CD4-positive, alpha-beta T cell (primary cell): ENCODE data around the gene VSNL1. TPM values are rescaled to one million over a fixed set of nuclear protein-coding genes. Genes with fewer than 3 reads are reported as not detected.

Experiments used
- ATAC-seq: fragments of 200-7000 bp; cut with Tn5 transposase; one replicate; pipeline ENCODE4 v1.10.0; 2022; ENCODE audit warnings: mild to moderate bottlenecking; ENCODE audit not compliant: poor library complexity
- CTCF ChIA-PET: fragments of 350-600 bp; sonication (Branson Sonifier 250); formaldehyde crosslinking; loops from one replicate; lab custom pipeline; 2021; ENCODE audit warnings: antibody characterized with exemption, inconsistent platforms; lab: Charles Lee
- POLR2A ChIA-PET: fragments of 350-600 bp; sonication (Branson Sonifier 250); formaldehyde crosslinking; loops from one replicate; lab custom pipeline; 2021; ENCODE audit warnings: antibody characterized with exemption, inconsistent platforms; lab: Charles Lee
- DNase-seq, 14 experiments: peaks; one replicate each; pipeline ENCODE4 v3.0.0-alpha.2; 2013 to 2020; ENCODE audit warnings: mixed read lengths in 2 of 14
- H3K27ac ChIP-seq, 2 donors: one replicate each; pipeline versions ENCODE4 v1.5.1 to v1.7.0; 2013; ENCODE audit warnings: low read length in 2 of 2, low read depth in 1 of 2, mild to moderate bottlenecking in 1 of 2
- H3K27me3 ChIP-seq, 2 experiments: 1 replicate in 1 of 2; 2 replicates in 1 of 2; pipeline versions ENCODE4 v1.6.1 to v1.7.0; 2013; ENCODE audit warnings: low read length in 2 of 2, control low read depth in 1 of 2, mild to moderate bottlenecking in 1 of 2, moderate library complexity in 1 of 2; ENCODE audit not compliant: insufficient read depth in 2 of 2, control insufficient read depth in 1 of 2
- H3K36me3 ChIP-seq: one replicate; pipeline ENCODE4 v1.6.1; 2013; ENCODE audit warnings: low read length, control low read depth; ENCODE audit not compliant: insufficient read depth
- H3K4me1 ChIP-seq: one replicate; pipeline ENCODE4 v1.6.1; 2013; ENCODE audit warnings: low read length, control low read depth; ENCODE audit not compliant: insufficient read depth
- H3K4me3 ChIP-seq: one replicate; pipeline ENCODE4 v1.5.1; 2013; ENCODE audit warnings: mild to moderate bottlenecking, low read length, moderate library complexity
- H3K9me3 ChIP-seq, 2 experiments: 1 replicate in 1 of 2; 2 replicates in 1 of 2; pipeline versions ENCODE4 v1.6.1 to v1.7.0; 2013; ENCODE audit warnings: low read length in 2 of 2, mild to moderate bottlenecking in 2 of 2, control low read depth in 1 of 2, moderate library complexity in 1 of 2; ENCODE audit not compliant: control insufficient read depth in 1 of 2, insufficient read depth in 1 of 2
- H3K27ac Mint-ChIP-seq: one replicate; pipeline ENCODE4 v1.8.0; 2020; ENCODE audit warnings: mixed read lengths
- H3K27me3 Mint-ChIP-seq: one replicate; pipeline ENCODE4 v1.8.0; 2021; ENCODE audit warnings: mixed read lengths
- H3K36me3 Mint-ChIP-seq: one replicate; pipeline ENCODE4 v1.8.0; 2021; ENCODE audit warnings: low read depth, mixed read lengths
- H3K4me1 Mint-ChIP-seq: one replicate; pipeline ENCODE4 v1.8.0; 2021; ENCODE audit warnings: low read depth, mixed read lengths
- H3K4me3 Mint-ChIP-seq: one replicate; pipeline ENCODE4 v1.8.0; 2020; ENCODE audit warnings: mild to moderate bottlenecking, mixed read lengths
- H3K9me3 Mint-ChIP-seq: one replicate; pipeline ENCODE4 v1.8.0; 2020; ENCODE audit warnings: mixed read lengths
- intact Hi-C, 2 experiments: fragments of 100-400 bp; cut with DNase I in 1 of 2; cut with micrococcal nuclease in 1 of 2; formaldehyde crosslinking; loops; one replicate each; pipeline versions ENCODE4 v1.15.1 to v1.9.0; 2023 to 2025; cut with DNase I, micrococcal nuclease
- total RNA-seq, 174 experiments: library from RNA in 2 of 174; stranded (reverse) in 2 of 174; gene quantifications; one replicate each; pipeline ENCODE4 v1.2.3 and lab custom pipeline; 2021 to 2026
- TF ChIP-seq, protein P1 (sequence below): fragments of 200-600 bp; IDR thresholded peaks from one replicate; pipeline ENCODE4 v1.8.0; 2022; ENCODE audit warnings: antibody characterized with exemption, mild to moderate bottlenecking

Gene VSNL1
- total RNA-seq, 2 experiments from 2014 or later: not detected

- Histone ChIP-seq H3K4me3 (no peak overlapping the region), H3K27me3 (no peaks in the 10 kb centered on the region), H3K9me3 (no peaks in the 10 kb centered on the region), H3K4me1 (no peaks in the 10 kb centered on the region), H3K27ac (no peak overlapping the region), H3K36me3 (no peaks in the 10 kb centered on the region)
- TF ChIP-seq, protein P1, sequence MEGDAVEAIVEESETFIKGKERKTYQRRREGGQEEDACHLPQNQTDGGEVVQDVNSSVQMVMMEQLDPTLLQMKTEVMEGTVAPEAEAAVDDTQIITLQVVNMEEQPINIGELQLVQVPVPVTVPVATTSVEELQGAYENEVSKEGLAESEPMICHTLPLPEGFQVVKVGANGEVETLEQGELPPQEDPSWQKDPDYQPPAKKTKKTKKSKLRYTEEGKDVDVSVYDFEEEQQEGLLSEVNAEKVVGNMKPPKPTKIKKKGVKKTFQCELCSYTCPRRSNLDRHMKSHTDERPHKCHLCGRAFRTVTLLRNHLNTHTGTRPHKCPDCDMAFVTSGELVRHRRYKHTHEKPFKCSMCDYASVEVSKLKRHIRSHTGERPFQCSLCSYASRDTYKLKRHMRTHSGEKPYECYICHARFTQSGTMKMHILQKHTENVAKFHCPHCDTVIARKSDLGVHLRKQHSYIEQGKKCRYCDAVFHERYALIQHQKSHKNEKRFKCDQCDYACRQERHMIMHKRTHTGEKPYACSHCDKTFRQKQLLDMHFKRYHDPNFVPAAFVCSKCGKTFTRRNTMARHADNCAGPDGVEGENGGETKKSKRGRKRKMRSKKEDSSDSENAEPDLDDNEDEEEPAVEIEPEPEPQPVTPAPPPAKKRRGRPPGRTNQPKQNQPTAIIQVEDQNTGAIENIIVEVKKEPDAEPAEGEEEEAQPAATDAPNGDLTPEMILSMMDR: no peak
- no peaks in the 10 kb centered on the region for H3K4me1 Mint-ChIP-seq
- ChIA-PET CTCF (no interaction called here), POLR2A (no interaction called here)
- intact Hi-C loops: no loop called here
- DNase-seq (no peak), ATAC-seq (no peak)
- no peaks in the 10 kb centered on the region for H3K9me3 Mint-ChIP-seq
- peaks cover 4% of the 10 kb centered on the region for H3K27me3 Mint-ChIP-seq
- H3K36me3 Mint-ChIP-seq: no peaks in the 10 kb centered on the region
- H3K4me3 Mint-ChIP-seq: no peak overlapping the region
- H3K27ac Mint-ChIP-seq: no peak overlapping the region
Observed at GRCh38 chr2:17604050-17604449, 63.6 kb downstream of the VSNL1 start.

DNA sequence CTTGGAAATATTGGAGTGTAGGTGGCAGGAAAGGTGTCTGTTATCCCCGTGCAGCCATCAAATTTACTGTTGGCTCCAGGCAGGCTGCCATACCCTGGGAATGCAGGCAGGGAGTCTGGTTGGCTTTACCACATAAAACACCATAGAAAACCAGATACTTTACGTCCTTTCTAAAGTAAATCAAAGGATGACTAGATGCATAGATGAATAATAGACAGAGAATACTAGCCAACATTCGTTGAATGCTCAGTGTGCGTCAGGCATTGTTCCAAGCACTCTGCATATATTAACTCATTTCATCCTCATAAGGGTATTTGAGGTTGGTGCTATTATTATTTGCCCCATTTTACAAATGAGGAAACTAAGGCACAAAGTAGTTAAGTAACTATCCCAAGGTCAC lies 65.2 kb downstream of the VSNL1 start:
- POLR2A ChIA-PET: no interaction called here

DNA sequence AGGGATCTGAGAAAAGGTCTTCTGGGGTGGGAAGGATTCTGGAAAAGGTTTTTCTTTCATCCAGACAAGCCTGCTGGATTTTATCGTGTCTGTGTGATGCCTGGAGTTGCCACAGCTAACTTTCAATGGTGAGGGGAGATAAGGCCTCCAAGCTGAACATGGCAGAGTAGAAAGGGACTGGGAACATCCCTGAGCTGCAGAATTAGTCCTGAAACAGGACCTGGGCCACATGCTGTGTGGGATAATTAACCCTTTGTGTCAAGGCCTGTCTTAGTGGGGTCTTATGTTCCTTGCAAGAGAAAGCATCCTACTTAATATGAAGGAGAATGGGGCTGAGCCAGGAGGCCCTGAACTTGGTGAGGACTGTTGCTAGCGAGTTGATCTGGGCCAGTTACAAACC lies 66.4 kb downstream of the VSNL1 start:
- H3K4me1 Mint-ChIP-seq: no peaks in the 10 kb centered on the region
- POLR2A ChIA-PET: no interaction called here

More for the DNA sequence above, 65.2 kb downstream of the VSNL1 start:
- Histone ChIP-seq H3K4me1 (no peaks in the 10 kb centered on the region), H3K27ac (no peak overlapping the region), H3K4me3 (no peak overlapping the region), H3K9me3 (no peaks in the 10 kb centered on the region), H3K27me3 (no peaks in the 10 kb centered on the region), H3K36me3 (no peaks in the 10 kb centered on the region)
- CTCF ChIA-PET: no interaction called here
- Mint-ChIP-seq H3K4me3 (no peak overlapping the region), H3K27me3 (peaks cover 13% of the 10 kb centered on the region), H3K4me1 (no peaks in the 10 kb centered on the region), H3K9me3 (no peaks in the 10 kb centered on the region), H3K36me3 (no peaks in the 10 kb centered on the region), H3K27ac (no peak overlapping the region)
- ATAC-seq (no peak), DNase-seq (no peak)
- TF ChIP-seq, protein P1: no peak
- intact Hi-C loops: no loop called here

More for the DNA sequence above, 66.4 kb downstream of the VSNL1 start:
- CTCF ChIA-PET: no interaction called here
- Histone ChIP-seq H3K27me3 (no peaks in the 10 kb centered on the region), H3K27ac (no peak overlapping the region), H3K4me1 (no peaks in the 10 kb centered on the region), H3K9me3 (no peaks in the 10 kb centered on the region), H3K4me3 (no peak overlapping the region), H3K36me3 (no peaks in the 10 kb centered on the region)
- Mint-ChIP-seq H3K36me3 (no peaks in the 10 kb centered on the region), H3K9me3 (no peaks in the 10 kb centered on the region), H3K27me3 (peaks cover 22% of the 10 kb centered on the region), H3K27ac (no peak overlapping the region), H3K4me3 (no peak overlapping the region)
- ATAC-seq: no peak
- intact Hi-C loops: no loop called here
- TF ChIP-seq, protein P1: no peak
- DNase-seq: no peak
